Right lobe of liver (tissue), 4 donors: ENCODE data around the gene MRPS14.

ENCODE experiments used
- CTCF ChIP-seq, 4 donors: fragments of 200-600 bp in 3 of 4; fragments of 450-650 bp in 1 of 4; IDR thresholded peaks; one replicate each; pipeline versions ENCODE4 v1.5.1 to v1.8.0; 2016 to 2022; ENCODE audit warnings: antibody characterized with exemption in 4 of 4, mild to moderate bottlenecking in 2 of 4
- POLR2A ChIP-seq: fragments of 450-650 bp; IDR thresholded peaks from one replicate; pipeline ENCODE4 v1.6.1; 2017; ENCODE audit warnings: antibody characterized with exemption, mild to moderate bottlenecking
- donor health status: DM: no; HTN: no; CAD: no.
- donor health status: DM: no; HTN: no; CAD: no.
- donor health status: DM: no; HTN: yes; CAD: no.

- TF ChIP-seq POLR2A (no peak), CTCF (IDR thresholded peaks at IDR 0.05) (no peak)
These were observed 18.0 kb downstream of the MRPS14 start for GRCh38 chr1:175005085-175005783.
